Fibroblast of the conjunctiva (primary cell): Measurements from ENCODE around the gene ACTR3C.
"Not testable (repeated sequence)": the region's sequence is repeated elsewhere in the genome, so short reads cannot be mapped to it uniquely, and the experiment has no call there.

Source experiments
- DNase-seq: peaks from one replicate; pipeline ENCODE4 v3.0.0-alpha.2; 2010; ENCODE audit warnings: low read depth

ACTR3C gene

DNA sequence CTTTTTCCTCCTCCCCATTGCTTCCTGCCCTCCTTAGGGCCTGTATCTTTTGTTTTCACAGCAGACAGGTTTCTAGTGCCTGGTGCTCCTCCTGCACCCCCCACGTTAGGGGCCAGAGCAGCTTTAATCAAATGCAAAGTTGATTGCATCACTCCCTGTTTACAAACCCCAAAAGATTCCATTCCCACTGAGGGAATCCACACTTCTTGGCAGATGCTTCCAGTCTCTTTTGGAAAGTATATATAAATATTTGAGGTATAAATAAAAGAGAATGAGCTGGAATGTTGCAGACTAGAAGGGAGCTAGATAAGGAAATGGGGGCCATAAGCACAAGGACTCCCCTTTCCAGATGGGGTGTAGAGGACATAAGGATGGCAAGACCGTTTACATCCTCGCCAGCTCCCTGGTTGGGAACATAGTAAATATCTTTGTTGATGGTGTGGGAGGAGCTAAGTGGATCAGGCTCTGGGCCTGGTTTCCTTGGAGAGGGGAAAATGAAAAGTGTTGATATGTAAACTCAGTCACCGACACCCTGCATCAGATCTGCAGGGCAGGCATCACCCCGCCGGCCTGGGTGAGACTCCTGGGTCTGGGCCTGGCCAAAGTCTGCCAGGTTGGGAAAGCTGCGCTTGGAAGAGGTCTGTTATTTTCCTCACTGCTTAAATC, 11.9 kb upstream of the ACTR3C start:
- DNase-seq, result peak; percentile 28

DNA sequence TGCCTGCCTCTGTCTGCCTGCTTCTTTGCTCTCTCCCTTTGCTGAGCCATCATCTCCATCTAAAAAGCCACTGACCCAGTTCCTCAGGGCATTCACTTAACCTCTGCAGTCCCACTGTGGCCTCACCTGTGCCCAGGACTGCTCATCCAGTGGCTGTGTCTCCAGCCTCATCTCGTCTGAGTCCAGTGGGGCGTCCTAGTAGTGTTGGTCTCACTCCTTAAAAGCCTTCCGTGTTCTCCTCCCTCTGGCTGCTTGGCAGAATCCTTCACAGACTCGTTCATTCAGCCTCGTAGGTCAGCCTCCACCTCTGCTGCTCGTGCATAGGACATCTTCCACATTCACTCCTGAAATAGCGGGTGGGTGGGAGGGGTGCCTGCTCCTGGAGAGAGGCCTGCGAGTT, 10.8 kb upstream of the ACTR3C start:
- DNase-seq, result no peak

DNA sequence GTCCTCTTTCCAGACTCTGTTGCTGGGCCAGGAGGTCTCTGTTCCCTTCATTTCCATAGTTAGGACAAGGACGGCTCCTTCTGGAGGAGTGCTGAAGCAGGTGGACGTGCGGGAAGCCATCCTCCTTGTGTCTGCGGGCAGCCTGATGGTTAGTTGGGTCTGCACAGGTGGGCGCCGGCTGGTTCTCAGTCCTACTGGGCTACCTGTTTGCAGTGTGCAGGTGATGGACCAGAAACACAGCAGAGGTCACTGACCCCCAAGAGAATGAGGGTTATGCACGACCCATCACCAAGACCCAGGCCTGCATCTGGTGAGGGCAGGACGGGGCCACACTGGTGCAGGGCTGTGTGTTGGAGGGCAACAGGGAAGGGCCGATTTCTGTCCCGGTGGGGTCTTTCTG, 10.3 kb upstream of the ACTR3C start:
- no peak for DNase-seq

DNA sequence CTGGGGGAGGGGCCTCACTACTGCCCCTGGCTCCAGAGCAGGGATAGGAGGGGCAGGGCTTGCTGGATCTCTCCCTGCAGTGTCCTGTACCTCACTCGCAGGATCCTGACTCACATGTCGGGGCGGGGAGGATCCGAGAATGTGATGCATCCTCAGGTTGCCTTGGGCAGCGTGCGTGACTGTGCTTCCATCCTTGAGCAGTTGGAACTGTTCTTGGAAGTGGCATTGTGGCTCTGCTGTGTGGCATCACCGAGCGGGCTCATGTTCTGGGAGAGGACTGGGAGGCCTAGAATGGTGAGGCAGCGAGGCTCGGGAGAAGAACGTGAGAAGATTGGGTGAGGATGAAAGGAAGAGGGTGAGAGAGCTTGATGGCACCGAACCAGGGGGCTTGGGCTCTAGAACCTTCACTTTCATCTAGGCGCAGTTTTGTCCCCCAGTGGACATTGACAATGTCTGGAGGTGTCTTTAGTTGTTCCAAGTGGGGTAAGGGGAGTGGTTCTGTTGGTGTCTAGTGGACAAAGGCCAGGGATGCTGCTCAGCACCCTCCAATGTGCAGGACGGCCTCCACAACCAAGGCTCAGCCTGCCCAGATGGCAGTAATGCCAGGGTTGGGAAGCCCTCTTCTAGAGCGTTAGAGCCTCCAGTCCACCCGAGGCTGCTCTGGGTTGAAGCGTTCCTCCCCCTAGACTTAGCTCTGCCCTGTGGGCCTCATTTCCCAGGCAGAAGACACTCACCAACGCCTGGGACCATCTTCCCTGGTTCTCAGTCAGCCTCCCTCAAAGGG, 9.7 kb upstream of the ACTR3C start:
- no peak for DNase-seq

DNA sequence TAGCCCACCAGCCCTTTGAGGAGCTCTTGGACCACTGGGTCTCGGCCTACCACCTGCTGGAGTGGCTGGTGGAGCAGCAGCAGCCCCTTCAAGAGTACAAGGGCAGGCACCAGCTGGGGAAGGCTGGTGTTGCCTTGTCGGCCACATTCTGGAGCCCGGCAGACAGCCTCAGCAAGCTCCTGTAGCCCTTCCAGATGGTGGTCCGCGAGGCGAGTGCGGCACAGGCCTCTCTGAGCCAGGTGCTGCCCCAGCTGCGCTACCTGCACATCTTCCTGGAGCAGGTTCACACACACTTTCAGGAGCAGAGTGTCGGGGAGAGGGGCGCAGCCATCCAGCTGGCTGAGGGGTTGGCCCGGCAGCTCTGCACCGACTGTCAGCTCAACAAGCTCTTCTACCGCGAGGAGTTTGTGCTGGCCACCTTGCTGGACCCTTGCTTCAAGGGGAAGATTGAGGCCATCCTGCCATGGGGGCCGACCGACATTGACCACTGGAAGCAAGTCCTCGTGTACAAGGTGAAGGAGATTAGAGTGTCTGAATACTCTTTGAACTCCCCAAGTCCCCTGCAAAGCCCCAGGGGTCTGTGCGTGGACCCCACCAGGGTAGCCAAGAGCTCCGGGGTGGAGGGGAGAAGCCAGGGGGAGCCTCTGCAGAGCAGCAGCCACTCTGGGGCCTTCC, 7.0 kb upstream of the ACTR3C start:
- no peak for DNase-seq

DNA sequence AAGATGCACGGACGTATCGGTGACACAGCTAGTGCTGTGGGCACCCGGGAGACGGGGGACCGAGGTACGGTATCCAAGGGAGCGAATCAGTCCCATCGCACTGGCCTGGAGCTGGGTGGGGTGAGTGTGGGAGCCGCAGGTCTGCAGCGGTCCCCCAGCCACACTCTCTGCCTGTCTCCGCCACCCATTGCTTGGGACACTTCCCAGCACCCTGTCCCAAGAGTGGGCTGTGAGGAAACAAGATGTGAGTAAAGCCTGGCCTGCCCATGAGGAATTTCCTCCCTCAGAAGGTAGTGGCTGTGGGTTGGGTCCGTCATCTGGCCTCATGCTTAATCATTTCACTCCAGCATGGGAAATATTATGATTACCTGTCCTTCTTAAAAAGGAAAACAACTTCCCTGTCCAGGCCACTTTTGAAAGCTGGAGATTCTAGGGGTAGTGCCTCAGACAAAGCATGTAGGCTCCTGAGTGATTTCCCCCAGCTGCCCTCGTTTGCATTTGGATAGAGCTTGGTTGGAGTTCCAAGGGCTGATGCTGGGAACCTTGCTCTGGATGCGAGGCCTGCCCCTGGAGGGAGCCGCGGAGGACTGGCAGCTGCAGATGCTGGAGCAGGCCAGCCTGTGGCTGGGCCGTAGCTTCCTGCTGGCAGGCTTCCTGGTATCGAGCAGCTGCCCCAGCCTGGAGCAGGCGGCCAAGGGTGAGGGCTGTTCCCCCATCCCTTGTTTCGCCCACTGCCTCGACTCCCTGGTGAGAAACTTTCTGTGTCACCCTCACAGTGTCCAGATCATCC, 6.2 kb upstream of the ACTR3C start:
- no peak for DNase-seq

DNA sequence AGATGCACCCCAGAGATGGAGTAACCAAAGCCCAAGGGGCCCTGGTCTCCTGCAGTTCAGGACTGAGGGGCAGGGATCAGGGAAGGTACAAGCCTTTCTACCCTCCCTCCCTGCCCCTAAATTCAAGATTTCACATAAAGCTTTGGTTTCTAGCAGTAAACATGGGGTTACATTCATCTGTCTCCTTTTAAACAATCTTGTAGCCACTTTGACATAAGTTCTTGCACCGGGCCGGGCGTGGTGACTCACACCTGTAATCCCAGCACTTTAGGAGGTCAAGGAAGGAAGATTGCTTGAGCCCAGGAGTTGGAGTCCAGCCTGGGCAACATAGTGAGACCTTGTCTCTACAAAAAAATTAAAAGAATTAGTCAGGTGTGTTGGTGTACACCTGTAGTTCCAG, 4.0 kb upstream of the ACTR3C start:
- no peak for DNase-seq

DNA sequence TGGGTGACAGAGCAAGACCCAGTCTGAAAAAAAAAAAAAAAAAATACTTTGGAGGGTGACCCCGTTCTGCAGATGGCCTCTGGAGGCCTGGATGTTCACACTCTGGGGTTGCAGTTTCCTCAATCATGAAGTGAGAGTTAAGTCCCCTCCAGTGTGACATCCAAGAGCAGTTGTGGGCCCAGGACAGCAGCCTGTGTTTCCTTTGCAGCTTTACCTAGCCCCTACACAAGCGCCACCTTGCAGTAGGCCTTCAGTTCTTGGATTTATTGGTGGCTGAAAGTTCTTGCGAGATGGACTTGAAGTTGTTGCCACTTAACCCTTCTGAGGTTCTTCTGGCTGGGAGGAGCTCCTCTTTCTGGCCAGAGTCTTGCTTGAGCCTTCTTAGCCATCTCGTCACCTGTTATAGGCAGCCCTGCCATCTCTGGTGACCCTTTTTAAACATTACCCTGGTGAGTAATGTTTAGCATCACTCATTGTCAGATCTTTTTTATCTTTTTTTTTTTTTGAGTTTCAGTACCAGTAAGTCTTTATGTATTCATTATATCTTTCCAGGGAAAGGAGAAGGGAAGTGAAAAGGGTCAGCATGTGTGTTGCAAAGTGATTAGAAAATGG, 3.4 kb upstream of the ACTR3C start:
- no peak for DNase-seq

DNA sequence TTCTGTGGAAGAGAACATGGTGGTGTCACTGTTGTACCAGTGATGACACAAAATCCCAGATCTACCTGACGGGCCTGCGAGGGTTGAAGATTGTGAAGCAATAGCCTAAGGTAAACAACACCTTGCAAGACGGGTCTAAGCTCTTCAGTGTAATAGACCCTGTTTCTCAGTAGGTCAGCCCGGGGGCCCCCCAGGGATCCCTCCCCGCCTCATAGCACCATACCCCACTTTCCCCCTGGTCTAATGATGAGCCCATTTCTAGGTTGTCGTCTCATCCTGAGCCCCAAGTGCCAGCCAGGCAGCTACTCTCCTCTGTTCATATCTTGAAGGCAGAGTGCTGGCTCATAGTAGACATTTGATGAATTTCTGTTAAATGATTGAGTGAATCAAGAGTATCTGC, 2.6 kb upstream of the ACTR3C start:
- DNase-seq, result no peak

DNA sequence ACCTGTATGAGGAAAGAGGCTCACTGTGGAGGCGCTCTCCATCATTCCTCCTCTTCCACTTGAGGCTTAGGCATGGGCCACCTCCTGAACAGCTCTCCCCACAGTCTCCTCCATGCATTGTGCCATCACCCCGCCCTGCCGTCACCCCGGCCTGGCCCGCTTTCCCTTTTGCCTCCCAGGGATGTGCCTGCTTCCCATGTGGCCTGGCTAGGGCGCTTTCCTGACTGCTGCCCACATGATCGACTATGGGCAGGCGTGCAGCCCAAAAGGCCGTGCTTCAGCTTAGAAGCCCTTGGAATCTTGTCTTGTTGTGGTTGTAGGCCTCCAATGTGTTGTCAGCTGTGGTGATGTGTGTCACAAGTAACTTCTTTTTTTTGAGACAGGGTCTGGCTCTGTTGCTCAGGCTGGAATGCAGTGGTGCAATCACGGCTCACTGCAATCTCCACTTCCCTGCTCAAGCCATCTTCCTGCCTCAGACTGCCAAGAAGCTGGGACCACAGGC, 1.8 kb upstream of the ACTR3C start:
- DNase-seq, result no peak

DNA sequence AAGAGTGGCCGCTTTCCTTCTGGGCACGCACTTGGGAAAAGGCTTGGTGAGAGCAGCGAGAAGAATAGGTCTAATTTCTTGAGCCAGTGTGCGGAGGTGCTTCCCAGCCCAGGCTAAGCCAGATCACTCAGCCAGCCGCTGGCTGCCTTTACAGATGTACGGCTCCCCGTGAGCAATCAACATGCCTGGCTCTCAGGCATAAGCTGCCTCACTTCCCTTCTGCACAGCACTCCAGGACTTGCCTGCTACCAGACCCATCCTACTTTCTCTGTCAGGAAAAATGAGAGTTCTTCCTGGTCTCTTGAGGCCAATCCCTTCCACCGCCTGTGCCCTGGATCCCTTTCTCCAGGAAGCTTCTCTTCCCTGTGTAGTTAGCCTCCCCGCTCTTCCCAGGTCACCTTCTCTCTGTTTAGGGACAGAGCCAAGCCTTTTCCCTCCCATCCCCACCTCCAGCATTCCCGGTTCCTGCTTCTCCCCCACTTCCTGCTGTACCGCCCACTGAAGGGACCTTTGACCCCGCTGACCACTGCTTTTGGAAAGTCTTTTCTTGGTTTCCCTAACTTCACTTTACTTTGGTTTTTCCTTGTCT, 1.1 kb upstream of the ACTR3C start:
- DNase-seq, result no peak

DNA sequence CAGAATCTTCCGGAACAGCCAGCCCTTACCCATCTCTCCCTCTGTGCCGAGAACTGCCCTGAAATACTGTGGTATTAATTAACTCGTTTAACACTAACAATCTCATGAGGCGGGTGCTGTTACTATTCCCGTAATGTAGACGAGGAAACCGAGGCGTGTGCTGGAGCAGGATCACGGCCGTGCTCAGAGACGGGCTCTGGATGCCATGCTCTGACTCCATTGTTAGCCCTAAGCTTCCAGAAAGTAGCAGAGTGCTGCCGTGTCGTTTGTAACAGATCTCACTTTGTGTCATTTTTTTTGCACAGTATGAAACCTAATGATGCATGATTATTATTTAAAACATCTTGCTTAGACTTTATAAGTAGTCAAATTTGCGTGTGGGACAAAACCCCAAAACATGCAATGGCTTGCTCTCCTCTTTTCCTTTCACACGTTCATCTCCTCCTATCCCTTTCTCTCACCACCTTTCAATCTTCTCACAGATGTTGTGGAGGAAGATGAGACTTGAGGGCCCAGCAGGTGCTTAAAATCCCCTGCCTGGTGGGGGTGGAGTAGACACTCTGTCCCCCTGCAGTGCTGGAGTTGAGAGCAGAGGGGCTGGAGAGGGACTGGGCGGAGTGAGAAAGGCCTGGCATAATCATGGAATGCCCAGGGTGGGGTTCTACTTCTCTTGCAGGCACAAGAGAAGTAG, 482 bp upstream of the ACTR3C start:
- no peak for DNase-seq

DNA sequence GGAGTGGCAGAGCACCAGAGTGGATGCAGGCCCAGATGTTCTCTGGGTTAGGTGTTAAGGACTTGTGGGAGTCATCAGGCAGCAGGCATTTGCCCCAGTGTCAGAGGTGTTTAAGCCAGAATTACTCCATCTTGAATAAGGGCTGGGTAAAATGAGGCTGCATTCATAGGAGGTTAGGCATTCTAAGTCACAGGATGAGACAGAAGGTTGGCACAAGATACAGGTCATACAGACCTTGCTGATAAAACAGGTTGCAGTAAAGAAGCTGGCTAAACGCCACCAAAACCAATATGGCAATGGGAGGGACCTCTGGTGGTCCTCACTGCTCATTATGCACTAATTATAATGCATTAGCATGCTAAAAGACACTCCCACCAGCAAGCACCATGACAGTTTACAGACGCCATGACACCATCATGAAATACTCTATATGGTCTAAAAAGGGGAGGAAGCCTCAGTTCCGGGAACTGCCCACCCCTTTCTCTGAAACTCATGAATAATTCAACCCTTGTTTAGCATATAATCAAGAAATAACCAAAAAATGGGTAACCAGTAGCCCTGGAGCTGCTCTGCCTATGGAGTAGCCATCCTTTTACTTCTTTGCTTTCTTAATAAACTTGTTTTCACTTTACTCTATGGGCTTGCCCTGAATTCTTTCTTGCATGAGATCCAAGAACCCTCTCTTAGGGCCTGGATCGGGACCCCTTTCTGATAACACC, 1.1 kb downstream of the ACTR3C start:
- DNase-seq, result no peak

DNA sequence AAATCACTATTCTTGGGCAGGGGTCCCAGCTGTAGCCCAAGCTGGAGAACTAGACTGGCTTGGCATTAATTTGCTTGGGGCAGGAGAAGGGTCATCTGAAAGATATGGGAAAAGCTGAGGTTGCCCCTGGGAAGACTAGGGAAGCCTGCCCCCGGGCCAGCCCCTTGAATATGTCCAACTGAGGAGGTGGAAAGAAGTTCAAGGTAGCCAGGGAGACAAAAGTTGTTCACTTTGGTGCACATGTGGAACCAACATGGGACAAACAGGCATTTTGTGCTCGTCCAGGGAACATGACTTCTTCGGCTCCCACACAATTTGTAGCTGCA, 1.6 kb downstream of the ACTR3C start:
- no peak for DNase-seq

DNA sequence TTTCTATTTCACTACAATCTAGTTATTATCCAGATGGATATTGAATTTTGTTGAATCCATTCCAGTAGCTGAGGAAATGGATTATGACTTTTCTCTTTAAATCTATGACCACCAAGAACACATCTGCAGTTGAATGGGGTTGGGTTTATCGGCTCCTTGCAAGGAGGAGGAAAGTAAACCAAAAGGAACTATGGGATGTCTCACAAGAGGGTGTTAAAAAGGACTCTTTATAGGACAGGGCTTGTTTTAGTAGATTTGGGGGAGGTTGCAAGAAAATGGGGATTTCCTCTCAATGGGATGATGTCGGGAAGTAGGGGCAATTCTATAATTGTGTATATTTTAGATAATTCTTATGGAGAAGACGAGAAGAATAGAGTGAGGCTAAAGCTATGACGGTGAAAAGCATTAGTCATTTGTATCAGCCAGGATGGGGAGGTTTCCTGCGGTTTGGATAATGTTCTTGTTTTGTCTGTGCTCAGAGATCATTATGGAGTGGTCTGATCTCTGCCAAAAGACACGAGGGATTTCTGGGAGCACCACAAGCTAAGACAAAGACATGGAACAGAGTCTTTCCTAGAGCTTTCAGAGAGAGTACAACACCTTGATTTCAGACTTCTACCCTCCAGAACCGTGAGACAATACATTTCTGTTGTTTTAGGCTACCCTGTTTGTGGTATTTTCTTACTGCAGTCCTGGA, 5.4 kb downstream of the ACTR3C start:
- DNase-seq, result no peak

DNA sequence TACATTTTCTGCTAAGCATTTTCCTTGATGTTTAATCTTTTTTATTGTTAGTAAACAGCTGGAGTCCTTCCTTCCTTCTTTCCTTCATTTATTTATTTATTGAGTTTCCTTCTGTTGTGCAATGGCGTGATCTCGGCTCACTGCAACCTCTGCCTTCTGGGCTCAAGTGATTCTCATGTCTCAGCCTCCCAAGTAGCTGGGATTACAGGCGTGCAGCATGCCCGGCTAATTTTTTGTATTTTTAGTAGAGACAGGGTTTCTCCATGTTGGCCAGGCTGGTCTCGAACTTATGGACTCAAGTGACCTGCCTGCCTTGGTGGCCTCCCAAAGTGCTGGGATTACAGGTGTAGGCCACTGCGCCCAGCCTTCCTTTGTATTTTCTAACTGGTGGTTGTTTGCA, 6.4 kb downstream of the ACTR3C start:
- DNase-seq, result not testable (repeated sequence)

DNA sequence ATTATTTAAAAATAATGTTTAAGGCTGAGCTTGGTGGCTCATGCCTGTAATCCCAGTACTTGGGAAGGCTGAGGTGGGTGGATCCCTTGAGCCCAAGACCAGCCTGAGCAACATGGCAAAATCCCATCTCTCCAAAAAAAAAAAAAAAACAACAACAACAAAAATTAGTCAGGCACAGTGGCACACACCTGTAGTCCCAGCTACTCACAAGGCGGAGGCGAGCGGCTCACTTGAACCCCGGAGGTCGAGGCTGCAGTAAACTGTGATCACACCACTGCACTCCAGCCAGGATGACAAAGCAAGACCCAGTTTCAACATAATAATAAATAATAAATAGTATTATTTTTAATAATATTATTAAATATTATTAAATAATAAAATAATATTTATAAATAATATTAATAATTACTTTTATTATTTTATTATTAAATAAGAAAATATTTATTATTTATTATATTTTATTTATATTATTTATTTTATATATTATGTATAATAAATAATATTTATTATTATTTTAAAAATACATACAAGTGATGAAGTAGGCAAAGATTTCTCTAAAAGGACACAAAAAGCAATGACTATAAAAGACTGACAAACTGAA, 8.6 kb downstream of the ACTR3C start:
- no peak for DNase-seq

DNA sequence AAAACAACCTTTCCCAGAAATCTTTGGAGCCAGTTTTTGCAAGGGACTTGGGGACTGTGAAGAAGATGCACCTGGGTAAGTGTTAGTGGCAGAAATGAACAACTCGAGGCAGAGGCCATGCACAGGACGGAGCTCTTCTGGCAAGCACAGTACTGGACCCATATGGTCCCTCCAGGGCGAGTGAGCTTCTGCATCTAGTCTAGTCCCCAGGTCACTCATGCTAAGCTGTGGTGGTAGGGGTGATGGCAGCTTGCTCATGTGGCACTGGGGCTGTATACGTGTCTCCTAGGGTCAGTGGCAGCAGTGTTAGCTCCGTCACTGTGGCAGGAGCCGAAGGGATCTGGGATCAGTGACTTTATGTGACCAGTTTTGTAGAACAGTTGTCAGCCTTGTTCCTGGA, 9.5 kb downstream of the ACTR3C start:
- no peak for DNase-seq

DNA sequence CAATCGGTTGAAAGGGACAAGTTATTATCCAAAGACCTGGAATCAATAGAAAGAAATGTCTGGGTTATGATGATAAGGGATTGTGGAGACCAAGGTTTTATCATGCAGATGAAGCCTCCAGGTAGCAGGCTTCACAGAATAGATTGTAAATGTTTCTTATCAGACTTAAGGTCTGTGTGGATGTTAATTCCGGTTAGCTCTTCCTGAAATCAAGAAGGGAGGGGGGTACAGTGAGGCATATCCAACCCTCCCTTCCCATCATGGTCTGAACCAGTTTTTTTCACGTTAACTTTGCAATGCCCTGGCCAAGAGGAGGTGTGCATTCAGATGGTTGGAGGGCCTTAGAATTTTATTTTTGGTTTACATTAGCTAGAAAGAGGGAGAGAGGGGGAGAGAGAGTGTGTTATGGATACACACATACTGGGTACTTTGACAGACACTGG, 10.0 kb downstream of the ACTR3C start:
- DNase-seq, result no peak
